Natural killer cell (primary cell): Measurements from ENCODE around the gene JAML. TPM values are rescaled to one million over a fixed set of nuclear protein-coding genes. Genes with fewer than 3 reads are reported as not detected.

Source experiments
- ATAC-seq, 3 donors: fragments of 150-1000 bp in 2 of 3; fragments of 200-7000 bp in 1 of 3; cut with Tn5 transposase; 1 replicate in 1 of 3; 2 replicates in 2 of 3; pipeline ENCODE4 v1.10.0; 2021; ENCODE audit warnings: mild to moderate bottlenecking in 2 of 3, moderate library complexity in 2 of 3
- DNase-seq, 2 donors: peaks; one replicate each; pipeline versions ENCODE4 v3.0.0 to v3.0.0-alpha.2; 2013 to 2021; ENCODE audit warnings: mixed read lengths in 1 of 2
- H3K27ac ChIP-seq: one replicate; pipeline ENCODE4 v1.5.1; 2013; ENCODE audit warnings: mild to moderate bottlenecking, low read length
- H3K27me3 ChIP-seq: one replicate; pipeline ENCODE4 v1.6.1; 2013; ENCODE audit warnings: low read length; ENCODE audit not compliant: control insufficient read depth, insufficient read depth
- H3K36me3 ChIP-seq: one replicate; pipeline ENCODE4 v1.6.1; 2013; ENCODE audit warnings: low read length; ENCODE audit not compliant: control insufficient read depth, insufficient read depth
- H3K4me1 ChIP-seq: one replicate; pipeline ENCODE4 v1.6.1; 2013; ENCODE audit warnings: low read length; ENCODE audit not compliant: control insufficient read depth, insufficient read depth
- H3K4me3 ChIP-seq: one replicate; pipeline ENCODE4 v1.5.1; 2013; ENCODE audit warnings: low read length
- H3K9me3 ChIP-seq: one replicate; pipeline ENCODE4 v1.6.1; 2013; ENCODE audit warnings: low read length; ENCODE audit not compliant: control insufficient read depth, insufficient read depth
- H3K27ac Mint-ChIP-seq, 2 donors: one replicate each; pipeline ENCODE4 v1.8.0; 2022; ENCODE audit warnings: mild to moderate bottlenecking in 2 of 2, mixed read lengths in 2 of 2, moderate library complexity in 1 of 2
- H3K27me3 Mint-ChIP-seq, 2 donors: one replicate each; pipeline ENCODE4 v1.8.0; 2022; ENCODE audit warnings: low read depth in 2 of 2, mixed read lengths in 2 of 2
- H3K36me3 Mint-ChIP-seq: one replicate; pipeline ENCODE4 v1.8.0; 2022; ENCODE audit warnings: mixed read lengths
- H3K4me1 Mint-ChIP-seq, 2 donors: one replicate each; pipeline ENCODE4 v1.8.0; 2022; ENCODE audit warnings: mixed read lengths in 2 of 2
- H3K4me3 Mint-ChIP-seq: one replicate; pipeline ENCODE4 v1.8.0; 2022; ENCODE audit warnings: mild to moderate bottlenecking, moderate library complexity, mixed read lengths
- H3K9me3 Mint-ChIP-seq, 2 donors: one replicate each; pipeline ENCODE4 v1.8.0; 2022; ENCODE audit warnings: mixed read lengths in 2 of 2
- WGBS: methylation state at CpG from one replicate; pipeline ENCODE4 v1.1.7; 2013; ENCODE audit warnings: missing lambda C conversion rate; ENCODE audit not compliant: insufficient coverage; 5-methylcytosine and 5-hydroxymethylcytosine counted together
- intact Hi-C: fragments of 100-400 bp; cut with micrococcal nuclease; formaldehyde crosslinking; loops from one replicate; pipeline ENCODE4 v1.14.2; 2022
- total RNA-seq, 4 donors: library from RNA; stranded (reverse); fragments of 120-200 nt in 1 of 4; gene quantifications; one replicate each; pipeline versions ENCODE4 v1.2.3 to v1.2.4, GENCODE V29; 2013 to 2022
- TF ChIP-seq, protein P1 (sequence below): fragments of 200-600 bp; IDR thresholded peaks from one replicate; pipeline ENCODE4 v1.8.0; 2022; ENCODE audit warnings: antibody characterized with exemption

The JAML gene
- total RNA-seq, 3 donors from 2014 or later (not counting 1 experiment from before 2014, with no cell fraction given): 7.1 to 27.8 (median 12.8) TPM

DNA sequence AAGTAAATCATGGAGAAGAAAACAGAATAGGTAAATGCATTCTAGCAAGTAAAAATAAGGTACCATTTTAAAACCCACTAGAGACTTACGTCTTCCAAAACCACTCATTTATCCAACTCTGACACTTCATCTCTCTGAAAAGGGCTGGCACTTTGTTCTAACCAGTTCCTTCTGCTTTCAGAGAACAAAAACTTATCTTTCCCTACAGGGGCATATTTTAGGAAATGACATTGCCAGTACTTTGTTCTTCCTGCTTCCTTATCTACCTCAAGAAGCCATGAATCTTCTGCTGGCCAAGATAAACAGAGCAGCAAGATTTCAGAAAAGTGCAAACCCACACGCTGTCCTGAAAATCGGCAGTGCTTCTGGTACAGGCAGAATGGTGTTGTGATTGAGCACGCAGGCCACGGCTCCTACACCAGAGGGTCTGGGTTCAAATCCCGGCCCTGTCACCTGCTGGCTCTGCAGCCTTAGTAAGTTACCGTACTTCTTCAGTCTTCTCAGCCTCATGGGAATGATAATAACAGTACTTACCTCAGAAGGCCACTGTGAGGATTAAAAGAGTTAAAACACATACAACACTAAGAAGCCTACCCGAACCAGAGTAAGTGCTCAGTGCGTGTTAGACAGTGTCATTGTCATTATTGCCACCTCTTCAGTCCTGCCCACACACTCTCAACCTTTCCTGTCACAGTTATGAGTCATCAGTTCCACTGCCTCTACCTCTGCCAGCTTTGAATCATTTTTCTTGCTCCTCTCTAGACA, 16.4 kb upstream of the JAML start:
- peaks cover 55 to 61% of the 10 kb centered on the region in 2 donors for H3K4me1 Mint-ChIP-seq
- H3K27ac Mint-ChIP-seq: peak overlapping the region; percentile 74 to 86
- no peaks in the 10 kb centered on the region for H3K9me3 Mint-ChIP-seq
- TF ChIP-seq, protein P1, sequence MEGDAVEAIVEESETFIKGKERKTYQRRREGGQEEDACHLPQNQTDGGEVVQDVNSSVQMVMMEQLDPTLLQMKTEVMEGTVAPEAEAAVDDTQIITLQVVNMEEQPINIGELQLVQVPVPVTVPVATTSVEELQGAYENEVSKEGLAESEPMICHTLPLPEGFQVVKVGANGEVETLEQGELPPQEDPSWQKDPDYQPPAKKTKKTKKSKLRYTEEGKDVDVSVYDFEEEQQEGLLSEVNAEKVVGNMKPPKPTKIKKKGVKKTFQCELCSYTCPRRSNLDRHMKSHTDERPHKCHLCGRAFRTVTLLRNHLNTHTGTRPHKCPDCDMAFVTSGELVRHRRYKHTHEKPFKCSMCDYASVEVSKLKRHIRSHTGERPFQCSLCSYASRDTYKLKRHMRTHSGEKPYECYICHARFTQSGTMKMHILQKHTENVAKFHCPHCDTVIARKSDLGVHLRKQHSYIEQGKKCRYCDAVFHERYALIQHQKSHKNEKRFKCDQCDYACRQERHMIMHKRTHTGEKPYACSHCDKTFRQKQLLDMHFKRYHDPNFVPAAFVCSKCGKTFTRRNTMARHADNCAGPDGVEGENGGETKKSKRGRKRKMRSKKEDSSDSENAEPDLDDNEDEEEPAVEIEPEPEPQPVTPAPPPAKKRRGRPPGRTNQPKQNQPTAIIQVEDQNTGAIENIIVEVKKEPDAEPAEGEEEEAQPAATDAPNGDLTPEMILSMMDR: no peak
- no peaks in the 10 kb centered on the region for H3K9me3 ChIP-seq
- DNase-seq (peak; percentile 33 to 84), ATAC-seq (peak; percentile 91 to 97 (median 93))
- peaks cover 7% of the 10 kb centered on the region for H3K36me3 ChIP-seq
- H3K36me3 Mint-ChIP-seq: no peaks in the 10 kb centered on the region
- peaks cover 33% of the 10 kb centered on the region for H3K4me1 ChIP-seq
- H3K4me3 Mint-ChIP-seq: peak overlapping the region; percentile 79
- no peak overlapping the region for H3K4me3 ChIP-seq
- intact Hi-C loops: loop anchor here (1.0 to 5.0 kb wide), 3 partner anchors 11 to 39 kb away; partner anchors contain the start of gene MPZL3
- H3K27ac ChIP-seq: peak overlapping the region; percentile 67
- WGBS: 19% methylated on average over 9 of the region's 9 CpGs
- no peaks in the 10 kb centered on the region for H3K27me3 ChIP-seq
- no peaks in the 10 kb centered on the region for H3K27me3 Mint-ChIP-seq

DNA sequence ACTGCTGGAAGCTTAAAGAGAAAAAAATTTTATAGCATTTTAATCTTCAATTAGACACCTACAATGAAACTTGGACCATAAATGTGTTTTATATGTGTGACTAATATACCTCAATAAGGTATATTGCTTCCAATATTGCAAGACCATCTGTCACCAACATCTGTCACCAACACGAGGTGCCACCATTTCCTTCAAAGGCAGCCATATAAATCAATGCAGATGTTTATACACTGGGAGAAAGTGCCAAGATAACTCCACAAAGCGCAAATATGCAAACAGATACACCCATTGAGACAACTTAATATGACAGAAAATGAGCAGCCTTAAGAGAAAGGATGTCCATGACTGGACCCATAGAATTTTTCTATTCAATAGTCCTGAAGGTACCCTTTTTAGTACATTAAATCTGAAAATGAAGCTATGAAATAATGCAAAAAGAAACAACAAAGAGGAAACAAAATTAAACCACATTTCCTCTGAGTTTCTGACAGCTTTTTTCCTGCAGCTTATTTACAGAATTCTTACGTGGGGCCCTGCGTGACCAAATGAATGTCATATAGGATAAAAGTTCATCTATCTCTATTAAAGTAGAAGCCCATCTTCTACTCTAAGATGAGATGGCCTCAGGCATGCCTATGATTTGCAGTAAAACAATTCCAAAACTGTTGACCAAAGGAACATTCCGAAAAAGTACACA, 14.8 kb upstream of the JAML start:
- Mint-ChIP-seq H3K4me1 (peaks cover 51 to 57% of the 10 kb centered on the region in 2 donors), H3K27me3 (no peaks in the 10 kb centered on the region), H3K27ac (peak overlapping the region; percentile 63 to 86), H3K4me3 (peak overlapping the region; percentile 76), H3K9me3 (no peaks in the 10 kb centered on the region), H3K36me3 (peaks cover 6% of the 10 kb centered on the region)
- Histone ChIP-seq H3K4me3 (no peak overlapping the region), H3K27ac (peak overlapping the region; percentile 22), H3K27me3 (no peaks in the 10 kb centered on the region), H3K36me3 (peaks cover 14% of the 10 kb centered on the region), H3K9me3 (no peaks in the 10 kb centered on the region), H3K4me1 (peaks cover 33% of the 10 kb centered on the region)
- ATAC-seq (no peak), DNase-seq (peak in 1 of 2 donors; percentile 37)
- intact Hi-C loops: loop anchor here (5.0 kb wide), 1 partner anchor 37 kb away; no protein-coding TSS in a partner anchor
- TF ChIP-seq, protein P1: no peak
- 34% methylated on average over 4 of the region's 5 CpGs for WGBS

DNA sequence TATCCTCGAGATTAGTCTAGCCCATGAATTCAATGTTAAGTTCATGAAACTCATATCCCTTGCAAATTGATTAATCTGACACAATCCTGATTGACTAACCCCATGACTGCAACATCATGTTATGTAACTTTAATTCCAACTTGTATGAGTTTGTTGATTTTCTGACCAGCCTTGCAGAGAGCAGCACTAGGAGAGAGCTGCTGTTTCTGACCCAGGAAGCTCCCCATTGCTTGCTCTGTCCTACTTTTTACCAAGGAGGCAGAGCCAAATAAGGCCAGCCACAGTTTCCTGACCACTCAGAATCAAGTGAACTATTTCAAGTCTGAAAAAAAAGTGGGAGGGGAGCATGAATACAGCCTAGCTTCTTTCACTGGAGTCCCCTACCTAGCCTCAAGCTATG, 14.1 kb upstream of the JAML start:
- Histone ChIP-seq H3K27me3 (no peaks in the 10 kb centered on the region), H3K27ac (peak overlapping the region; percentile 6), H3K9me3 (no peaks in the 10 kb centered on the region), H3K4me1 (peaks cover 33% of the 10 kb centered on the region), H3K4me3 (no peak overlapping the region), H3K36me3 (peaks cover 18% of the 10 kb centered on the region)
- Mint-ChIP-seq H3K27me3 (no peaks in the 10 kb centered on the region), H3K27ac (peak overlapping the region in 1 of 2 donors; percentile 86), H3K36me3 (peaks cover 6% of the 10 kb centered on the region), H3K4me3 (peak overlapping the region; percentile 76), H3K4me1 (peaks cover 45 to 53% of the 10 kb centered on the region in 2 donors), H3K9me3 (no peaks in the 10 kb centered on the region)
- TF ChIP-seq, protein P1: no peak
- intact Hi-C loops: no loop called here
- no peak for ATAC-seq
- 67% methylated on average over 1 of the region's 1 CpG for whole genome bisulfite sequencing
- no peak for DNase-seq
